Gastrocnemius medialis (tissue), 4 donors: ENCODE data around the gene ZNF687.

ENCODE experiments used
- POLR2A ChIP-seq, 2 donors: fragments of 450-650 bp; IDR thresholded peaks; one replicate each; pipeline ENCODE4 v1.6.1; 2017; ENCODE audit warnings: antibody characterized with exemption in 2 of 2, mild to moderate bottlenecking in 2 of 2, moderate library complexity in 2 of 2
- TF ChIP-seq, protein P1 (sequence below), 5 experiments: fragments of 450-650 bp in 3 of 5; fragments of 200-600 bp in 2 of 5; sonication (generic) in 2 of 5; IDR thresholded peaks in 4 of 5; conservative IDR thresholded peaks in 1 of 5; 1 replicate in 4 of 5; 2 replicates in 1 of 5; pipeline ENCODE4 v1.5.1; 2016 to 2019; ENCODE audit warnings: antibody characterized with exemption in 5 of 5, mild to moderate bottlenecking in 3 of 5, moderate library complexity in 3 of 5

DNA sequence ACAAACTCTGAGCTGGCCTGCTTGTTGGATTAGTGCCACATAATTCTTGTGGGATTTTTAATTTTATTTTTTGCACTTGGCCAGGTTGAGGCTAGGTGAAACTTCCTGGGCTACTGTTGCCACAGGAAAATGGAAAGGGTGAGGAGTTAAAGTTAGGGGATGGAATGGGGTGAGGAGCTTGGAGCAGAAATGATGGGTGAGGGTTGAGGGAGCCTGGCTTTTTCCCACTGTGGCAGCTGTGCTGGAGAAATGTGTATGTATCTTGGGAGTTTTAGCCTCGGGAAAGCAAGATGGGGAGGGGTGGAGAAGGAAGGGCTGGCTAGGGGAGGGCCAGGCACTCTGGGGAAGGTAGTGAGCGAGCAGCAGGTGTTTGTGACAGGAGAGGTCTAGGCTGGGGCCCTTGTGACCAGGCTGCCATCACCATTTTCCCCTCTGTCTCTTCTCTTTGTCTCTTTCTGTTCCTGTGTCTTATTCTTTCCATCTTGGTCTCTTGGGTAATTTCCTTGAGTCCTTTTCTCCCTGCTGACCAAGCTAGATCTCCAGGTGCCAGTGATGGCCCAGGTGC lies 2.0 kb downstream of the ZNF687 start:
- TF ChIP-seq, protein P1, sequence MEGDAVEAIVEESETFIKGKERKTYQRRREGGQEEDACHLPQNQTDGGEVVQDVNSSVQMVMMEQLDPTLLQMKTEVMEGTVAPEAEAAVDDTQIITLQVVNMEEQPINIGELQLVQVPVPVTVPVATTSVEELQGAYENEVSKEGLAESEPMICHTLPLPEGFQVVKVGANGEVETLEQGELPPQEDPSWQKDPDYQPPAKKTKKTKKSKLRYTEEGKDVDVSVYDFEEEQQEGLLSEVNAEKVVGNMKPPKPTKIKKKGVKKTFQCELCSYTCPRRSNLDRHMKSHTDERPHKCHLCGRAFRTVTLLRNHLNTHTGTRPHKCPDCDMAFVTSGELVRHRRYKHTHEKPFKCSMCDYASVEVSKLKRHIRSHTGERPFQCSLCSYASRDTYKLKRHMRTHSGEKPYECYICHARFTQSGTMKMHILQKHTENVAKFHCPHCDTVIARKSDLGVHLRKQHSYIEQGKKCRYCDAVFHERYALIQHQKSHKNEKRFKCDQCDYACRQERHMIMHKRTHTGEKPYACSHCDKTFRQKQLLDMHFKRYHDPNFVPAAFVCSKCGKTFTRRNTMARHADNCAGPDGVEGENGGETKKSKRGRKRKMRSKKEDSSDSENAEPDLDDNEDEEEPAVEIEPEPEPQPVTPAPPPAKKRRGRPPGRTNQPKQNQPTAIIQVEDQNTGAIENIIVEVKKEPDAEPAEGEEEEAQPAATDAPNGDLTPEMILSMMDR (IDR thresholded peaks at IDR 0.05 in 4 of 5, conservative IDR thresholded peaks at IDR 0.05 in 1 of 5): no peak
- no peak for TF ChIP-seq POLR2A (IDR thresholded peaks at IDR 0.05)
